HG02588 (cell line): ENCODE results near the gene HIF1A.

Experiments used
- ATAC-seq: cut with Tn5 transposase; IDR thresholded peaks from one replicate; pipeline ENCODE4 v1.9.1; 2021; ENCODE audit warnings: mild to moderate bottlenecking, moderate library complexity; ENCODE audit not compliant: unreplicated experiment

Gene HIF1A

DNA sequence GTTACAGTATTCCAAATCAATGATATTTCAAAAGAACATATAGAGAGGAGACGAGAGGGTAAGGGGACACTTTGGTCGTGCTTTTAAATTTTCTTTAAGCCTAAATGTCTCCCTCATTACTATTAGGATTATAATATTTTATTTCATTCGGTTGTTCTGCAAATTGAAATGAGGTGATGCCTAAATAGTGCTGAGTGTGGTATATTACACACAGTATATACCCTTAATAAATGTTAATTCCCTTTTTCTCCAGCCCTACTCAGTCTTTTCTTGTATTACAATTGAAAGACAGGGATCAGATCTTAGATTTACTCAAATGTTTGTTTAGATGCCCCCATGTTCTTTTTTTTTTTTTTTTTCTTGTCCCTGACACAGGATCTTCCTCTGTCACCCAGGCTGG is 74.6 kb downstream of the HIF1A start:
- no peak for ATAC-seq

DNA sequence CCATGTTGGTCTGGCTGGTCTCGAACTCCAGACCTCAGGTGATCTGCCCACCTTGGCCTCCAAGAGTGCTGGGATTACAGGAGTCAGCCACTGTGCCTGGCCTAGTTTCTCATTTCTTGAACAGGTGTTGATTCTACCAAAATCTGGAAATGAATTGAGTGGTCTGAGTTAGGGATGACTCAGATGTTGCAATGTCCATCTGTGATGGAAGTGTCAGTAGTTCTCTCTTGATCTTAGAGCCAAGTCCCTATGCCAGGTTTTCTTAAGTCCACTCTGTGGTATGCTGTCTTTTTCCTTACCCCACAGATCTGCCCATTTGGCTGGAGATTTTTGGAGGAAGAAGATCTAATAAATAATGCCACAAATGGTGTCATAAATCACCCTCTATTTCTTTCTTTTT is 79.5 kb downstream of the HIF1A start:
- no peak for ATAC-seq

GRCh38 chr14:61780125-61780524 is 84.8 kb downstream of the HIF1A start:
- no peak for ATAC-seq

- no peak for ATAC-seq
These were observed 102.0 kb downstream of the HIF1A start for GRCh38 chr14:61797309-61797708.
